Measurements from ENCODE around the gene SFTPD.
"Not testable (repeated sequence)": the region's sequence is repeated elsewhere in the genome, so short reads cannot be mapped to it uniquely, and the experiment has no call there.

Gene SFTPD

GRCh38 chr10:79890469-79890868 is 58.4 kb downstream of the SFTPD start:
- H3K27me3 ChIP-seq (ENCODE audit: low read length) = no peaks in the 10 kb centered on the region
- TF ChIP-seq CTCF (IDR thresholded peaks at IDR 0.05; ENCODE audit: insufficient read depth, low read length, poor library complexity, severe bottlenecking) = no peak
- no peak for TF ChIP-seq EZH2phosphoT487 (conservative IDR thresholded peaks at IDR 0.05; ENCODE audit: low read length)
- no peaks in the 10 kb centered on the region for H3F3A ChIP-seq (ENCODE audit: insufficient read depth)
- H3K4me2 ChIP-seq (ENCODE audit: low read depth, low read length, poor library complexity, severe bottlenecking) = no peak overlapping the region
- no peaks in the 10 kb centered on the region for H3K36me3 ChIP-seq (ENCODE audit: low read length)
- H2AFZ ChIP-seq (ENCODE audit: low read depth, low read length, severe bottlenecking) = no peak overlapping the region
- no peaks in the 10 kb centered on the region for H3K9me3 ChIP-seq (ENCODE audit: insufficient read depth, low read length)
- H3K9ac ChIP-seq (ENCODE audit: low read length) = no peak overlapping the region
- H3K79me2 ChIP-seq (ENCODE audit: insufficient read depth, low read length) = no peaks in the 10 kb centered on the region
- no peak overlapping the region for H3K4me3 ChIP-seq (ENCODE audit: insufficient read depth, low read length, poor library complexity, severe bottlenecking)
- H3K9me2 ChIP-seq (replicated peaks; ENCODE audit: insufficient read depth, low read length) = no peaks in the 10 kb centered on the region
- no peak overlapping the region for H3K27ac ChIP-seq (ENCODE audit: low read depth, low read length)
- H4K20me1 ChIP-seq (ENCODE audit: low read depth, low read length) = no peaks in the 10 kb centered on the region

DNA sequence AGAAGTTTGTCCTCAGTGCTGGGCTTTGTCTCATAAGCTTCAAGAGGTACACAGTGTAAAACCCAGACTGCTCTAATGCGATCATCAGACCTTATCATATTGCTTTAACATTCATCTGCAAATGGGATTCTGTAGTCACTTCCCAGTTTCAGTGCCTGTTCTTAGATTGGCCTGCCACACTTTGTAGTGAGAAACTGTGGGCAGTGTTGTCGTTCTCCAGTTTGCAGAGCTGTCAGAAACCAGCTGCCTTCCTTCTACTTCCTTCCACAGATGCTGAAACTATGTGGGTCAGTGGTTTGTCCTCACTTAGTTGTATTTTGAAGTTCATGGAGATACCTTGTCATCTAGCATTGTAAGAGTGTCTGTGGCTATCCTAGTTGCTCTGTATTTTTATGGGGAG is 59.9 kb downstream of the SFTPD start:
- H3K79me2 ChIP-seq (ENCODE audit: insufficient read depth, low read length); H3K9me3 ChIP-seq (ENCODE audit: insufficient read depth, low read length); H3K4me2 ChIP-seq (ENCODE audit: low read depth, low read length, poor library complexity, severe bottlenecking); H2AFZ ChIP-seq (ENCODE audit: low read depth, low read length, severe bottlenecking); H3K27me3 ChIP-seq (ENCODE audit: low read length); H4K20me1 ChIP-seq (ENCODE audit: low read depth, low read length); H3K27ac ChIP-seq (ENCODE audit: low read depth, low read length); H3F3A ChIP-seq (ENCODE audit: insufficient read depth); H3K9ac ChIP-seq (ENCODE audit: low read length); H3K4me3 ChIP-seq (ENCODE audit: insufficient read depth, low read length, poor library complexity, severe bottlenecking); H3K9me2 ChIP-seq (replicated peaks; ENCODE audit: insufficient read depth, low read length); H3K36me3 ChIP-seq (ENCODE audit: low read length): not testable (repeated sequence)
